Body of pancreas (tissue), 4 donors: ENCODE results near the gene SNTB2.

Source experiments
- CTCF ChIP-seq, 7 experiments: fragments of 450-650 bp in 4 of 7; fragments of 200-600 bp in 3 of 7; sonication (generic) in 3 of 7; IDR thresholded peaks; one replicate each; pipeline ENCODE4 v1.5.1; 2016 to 2019; ENCODE audit warnings: antibody characterized with exemption in 7 of 7
- POLR2A ChIP-seq, 3 donors: fragments of 450-650 bp; IDR thresholded peaks; one replicate each; pipeline ENCODE4 v1.6.1; 2016; ENCODE audit warnings: antibody characterized with exemption in 3 of 3, mild to moderate bottlenecking in 2 of 3

- TF ChIP-seq CTCF (IDR thresholded peaks at IDR 0.05) (no peak), POLR2A (IDR thresholded peaks at IDR 0.05) (no peak)
Observed at GRCh38 chr16:69270395-69270794, 83.4 kb downstream of the SNTB2 start.
